Liver (tissue), 9 donors: ENCODE results near the gene GPR107. TPM values are rescaled to one million over a fixed set of nuclear protein-coding genes. Genes with fewer than 3 reads are reported as not detected.

ENCODE experiments used
- DNase-seq: peaks from one replicate; pipeline ENCODE4 v3.0.0-alpha.2; 2017; ENCODE audit warnings: low spot score
- H3K27ac ChIP-seq, 2 donors: one replicate each; pipeline ENCODE4 v1.7.0; 2013; ENCODE audit warnings: inconsistent platforms in 2 of 2, low read length in 2 of 2, control low read depth in 1 of 2, low read depth in 1 of 2, mild to moderate bottlenecking in 1 of 2
- H3K27me3 ChIP-seq, 4 donors: one replicate each; pipeline versions ENCODE4 v1.6.1 to v1.7.0; 2013; ENCODE audit warnings: low read length in 3 of 4, inconsistent platforms in 1 of 4, mild to moderate bottlenecking in 1 of 4, moderate library complexity in 1 of 4; ENCODE audit not compliant: control insufficient read depth in 4 of 4, insufficient read depth in 4 of 4
- H3K36me3 ChIP-seq, 4 donors: one replicate each; pipeline versions ENCODE4 v1.6.1 to v1.7.0; 2013; ENCODE audit warnings: low read length in 3 of 4, mild to moderate bottlenecking in 3 of 4, low read depth in 1 of 4, moderate library complexity in 1 of 4; ENCODE audit not compliant: control insufficient read depth in 4 of 4, insufficient read depth in 3 of 4
- H3K4me1 ChIP-seq, 4 donors: one replicate each; pipeline versions ENCODE4 v1.6.1 to v1.7.0; 2013; ENCODE audit warnings: low read length in 3 of 4, mild to moderate bottlenecking in 3 of 4, moderate library complexity in 1 of 4; ENCODE audit not compliant: control insufficient read depth in 4 of 4, insufficient read depth in 4 of 4
- H3K4me3 ChIP-seq, 3 donors: one replicate each; pipeline versions ENCODE4 v1.6.1 to v1.7.0; 2013; ENCODE audit warnings: low read length in 3 of 3, control low read depth in 1 of 3, low read depth in 1 of 3, mild to moderate bottlenecking in 1 of 3
- H3K9ac ChIP-seq, 2 donors: one replicate each; pipeline ENCODE4 v1.7.0; 2013; ENCODE audit warnings: low read length in 2 of 2, mild to moderate bottlenecking in 2 of 2, moderate library complexity in 2 of 2, control low read depth in 1 of 2, low read depth in 1 of 2
- H3K9me3 ChIP-seq, 4 donors: one replicate each; pipeline versions ENCODE4 v1.6.1 to v1.7.0; 2013; ENCODE audit warnings: low read length in 3 of 4; ENCODE audit not compliant: control insufficient read depth in 4 of 4
- ATF3 ChIP-seq: IDR thresholded peaks from 2 replicates; pipeline ENCODE4 v1.6.1; 2016; ENCODE audit warnings: antibody characterized with exemption
- EGR1 ChIP-seq, 2 donors: IDR thresholded peaks; 2 replicates each; pipeline ENCODE4 v1.6.1; 2016 to 2018; ENCODE audit warnings: antibody characterized with exemption in 2 of 2, low read depth in 2 of 2
- FOXA1 ChIP-seq: IDR thresholded peaks from 2 replicates; pipeline ENCODE4 v1.6.1; 2016; ENCODE audit warnings: antibody characterized with exemption
- GABPA ChIP-seq, 2 donors: IDR thresholded peaks in 1 of 2; conservative IDR thresholded peaks in 1 of 2; 2 replicates each; pipeline ENCODE4 v1.6.1; 2016; ENCODE audit warnings: antibody characterized with exemption in 2 of 2, mild to moderate bottlenecking in 1 of 2, moderate library complexity in 1 of 2
- HNF4A ChIP-seq, 2 donors: conservative IDR thresholded peaks; 2 replicates each; pipeline ENCODE4 v1.6.1; 2016; ENCODE audit warnings: antibody characterized with exemption in 2 of 2, mild to moderate bottlenecking in 2 of 2
- HNF4G ChIP-seq: IDR thresholded peaks from 2 replicates; pipeline ENCODE4 v1.6.1; 2016; ENCODE audit warnings: antibody characterized with exemption
- JUND ChIP-seq, 2 donors: IDR thresholded peaks; 2 replicates each; pipeline ENCODE4 v1.6.1; 2016; ENCODE audit warnings: antibody characterized with exemption in 2 of 2
- MAX ChIP-seq: IDR thresholded peaks from 2 replicates; pipeline ENCODE4 v1.6.1; 2016; ENCODE audit warnings: antibody characterized with exemption
- NR2F2 ChIP-seq: IDR thresholded peaks from 2 replicates; pipeline ENCODE4 v1.6.1; 2016; ENCODE audit warnings: antibody characterized with exemption
- RAD21 ChIP-seq, 2 donors: IDR thresholded peaks; 2 replicates each; pipeline ENCODE4 v1.6.1; 2016; ENCODE audit warnings: antibody characterized with exemption in 2 of 2, mild to moderate bottlenecking in 2 of 2
- REST ChIP-seq: IDR thresholded peaks from 2 replicates; pipeline ENCODE4 v1.6.1; 2016; ENCODE audit warnings: antibody characterized with exemption, mild to moderate bottlenecking
- RXRA ChIP-seq, 2 donors: IDR thresholded peaks; 2 replicates each; pipeline ENCODE4 v1.6.1; 2017 to 2018; ENCODE audit warnings: antibody characterized with exemption in 2 of 2, mild to moderate bottlenecking in 1 of 2
- SP1 ChIP-seq: IDR thresholded peaks from 2 replicates; pipeline ENCODE4 v1.6.1; 2018; ENCODE audit warnings: antibody characterized with exemption, mild to moderate bottlenecking
- TAF1 ChIP-seq: conservative IDR thresholded peaks from 2 replicates; pipeline ENCODE4 v1.6.1; 2016; ENCODE audit warnings: antibody characterized with exemption, mild to moderate bottlenecking
- YY1 ChIP-seq: IDR thresholded peaks from 2 replicates; pipeline ENCODE4 v1.6.1; 2016; ENCODE audit warnings: antibody characterized with exemption, mild to moderate bottlenecking
- ZBTB33 ChIP-seq: IDR thresholded peaks from 2 replicates; pipeline ENCODE4 v1.6.1; 2016; ENCODE audit warnings: antibody characterized with exemption
- WGBS: extraction: QIAGEN DNeasy Blood & Tissue Kit; methylation state at CpG from one replicate; pipeline ENCODE4 v1.1.7; 2013; 5-methylcytosine and 5-hydroxymethylcytosine counted together
- polyA plus RNA-seq, 2 donors: library from polyadenylated mRNA; stranded (reverse) in 1 of 2; unstranded in 1 of 2; fragments of 200-250 nt in 1 of 2; fragments of >200 nt in 1 of 2; fragmentation: Nextera tagmentation in 1 of 2; extraction: Ambion mirVana in 1 of 2; gene quantifications; one replicate each; pipeline versions ENCODE4 v1.2.1 to v1.2.3, GENCODE V29; 2013 to 2015
- total RNA-seq, 2 donors: library from RNA; depleted of rRNA; stranded (reverse); fragments of >200 nt; gene quantifications; one replicate each; pipeline ENCODE4 v1.2.3, GENCODE V29; 2014
- donor health status: healthy.
- donor health status: healthy.
- donor health status: healthy.
- donor health status: healthy.
- donor health status: healthy.

The GPR107 gene
- total and polyA plus RNA-seq, 4 donors = 3.8 to 17.2 (median 11.4) TPM

- 84% methylated on average over 6 of the region's 6 CpGs for WGBS
- Histone ChIP-seq H3K9ac (no peak overlapping the region), H3K27ac (peak overlapping the region in 1 of 2 donors; percentile 27), H3K4me1 (no peaks in the 10 kb centered on the region), H3K4me3 (no peak overlapping the region), H3K36me3 (peaks cover 0 to 5% (median 2%) of the 10 kb centered on the region in 4 donors), H3K9me3 (no peaks in the 10 kb centered on the region), H3K27me3 (no peaks in the 10 kb centered on the region)
- no peak for TF ChIP-seq SP1
- no peak for TF ChIP-seq ZBTB33
- TF ChIP-seq MAX = no peak
- no peak for TF ChIP-seq FOXA1
- no peak for TF ChIP-seq HNF4G
- no peak for TF ChIP-seq GABPA (IDR thresholded peaks at IDR 0.05 in 1 of 2, conservative IDR thresholded peaks at IDR 0.05 in 1 of 2)
- TF ChIP-seq JUND (IDR thresholded peaks at IDR 0.05) = no peak
- TF ChIP-seq EGR1 (IDR thresholded peaks at IDR 0.05; ENCODE audit: low read depth in 2 of 2) = no peak
- TF ChIP-seq ATF3 = no peak
- TF ChIP-seq RXRA (IDR thresholded peaks at IDR 0.05) = no peak
- TF ChIP-seq REST = no peak
- no peak for TF ChIP-seq HNF4A (conservative IDR thresholded peaks at IDR 0.05)
- no peak for TF ChIP-seq RAD21 (IDR thresholded peaks at IDR 0.05)
- DNase-seq = no peak
Measured at GRCh38 chr9:130138791-130139190, 85.1 kb downstream of the GPR107 start.

GRCh38 chr9:130139251-130139650 lies 85.5 kb downstream of the GPR107 start:
- Histone ChIP-seq H3K27ac (no peak overlapping the region), H3K4me1 (no peaks in the 10 kb centered on the region), H3K4me3 (no peak overlapping the region), H3K9me3 (no peaks in the 10 kb centered on the region), H3K27me3 (no peaks in the 10 kb centered on the region), H3K36me3 (peaks cover 0 to 5% (median under 1%) of the 10 kb centered on the region in 4 donors), H3K9ac (no peak overlapping the region)
- WGBS = 95% methylated on average over 10 of the region's 10 CpGs
- no peak for DNase-seq
- TF ChIP-seq FOXA1 (no peak), YY1 (no peak), TAF1 (no peak), ATF3 (no peak), REST (no peak), RAD21 (IDR thresholded peaks at IDR 0.05) (no peak), EGR1 (IDR thresholded peaks at IDR 0.05; ENCODE audit: low read depth in 2 of 2) (no peak), MAX (no peak), NR2F2 (no peak), ZBTB33 (no peak)
